Suppressor macrophage treated with lipopolysaccharide for 4 hours (primary cell): ENCODE measurements around the gene PSPH.
"Not testable (repeated sequence)": the region's sequence is repeated elsewhere in the genome, so short reads cannot be mapped to it uniquely, and the experiment has no call there.

Experiments used
- DNase-seq: peaks from one replicate; pipeline ENCODE4 v3.0.0-alpha.2; 2020

PSPH gene

GRCh38 chr7:56051339-56052191 is at the start of gene PSPH, which contains the start of gene CCT6A:
Gene PSPH (minus strand): TSS chr7:56051444. CDS start chr7:56021212, 30,232 bp downstream.
Gene CCT6A (plus strand): TSS chr7:56051765. CDS start chr7:56051849, 84 bp downstream.
- peak; percentile 98 for DNase-seq

DNA sequence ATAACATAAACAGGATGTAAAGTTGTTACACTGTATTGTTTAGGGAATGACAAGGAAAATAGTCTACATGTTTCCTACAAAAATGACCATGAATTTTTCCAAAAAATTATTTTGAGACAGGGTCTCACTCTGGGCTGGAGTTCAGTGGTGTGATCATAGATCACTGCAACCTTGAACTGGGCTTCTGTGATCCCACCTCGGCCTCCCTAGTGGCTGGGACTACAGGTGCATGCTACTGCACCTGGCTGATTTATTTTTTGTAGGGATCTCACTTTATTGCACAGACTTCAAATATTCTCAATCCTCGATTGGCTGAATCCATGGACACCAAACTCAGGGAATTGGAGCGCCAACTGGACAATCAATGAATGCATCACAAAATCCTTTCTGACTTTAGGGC is 48.4 kb upstream of the PSPH start:
- no peak for DNase-seq

GRCh38 chr7:56098187-56099008 is 47.2 kb upstream of the PSPH start:
- not testable (repeated sequence) for DNase-seq

DNA sequence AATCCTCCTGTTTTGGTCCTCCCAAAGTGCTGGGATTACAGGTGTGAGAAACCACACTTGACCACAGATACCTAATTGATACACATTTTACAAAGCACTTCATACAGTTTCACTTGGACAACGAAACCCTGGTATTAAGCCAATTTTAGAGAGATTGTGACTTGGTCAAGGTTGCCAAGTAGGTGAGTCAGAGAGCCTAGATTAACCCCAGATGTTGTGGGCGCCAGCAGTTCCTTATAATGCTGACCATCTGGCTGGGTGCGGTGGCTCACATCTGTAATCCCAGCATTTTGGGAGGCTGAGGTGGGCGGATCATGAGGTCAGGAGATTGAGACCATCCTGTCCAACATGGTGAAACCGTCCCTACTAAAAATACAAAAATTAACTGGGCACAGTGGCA is 46.5 kb upstream of the PSPH start:
- peak; percentile 16 for DNase-seq

DNA sequence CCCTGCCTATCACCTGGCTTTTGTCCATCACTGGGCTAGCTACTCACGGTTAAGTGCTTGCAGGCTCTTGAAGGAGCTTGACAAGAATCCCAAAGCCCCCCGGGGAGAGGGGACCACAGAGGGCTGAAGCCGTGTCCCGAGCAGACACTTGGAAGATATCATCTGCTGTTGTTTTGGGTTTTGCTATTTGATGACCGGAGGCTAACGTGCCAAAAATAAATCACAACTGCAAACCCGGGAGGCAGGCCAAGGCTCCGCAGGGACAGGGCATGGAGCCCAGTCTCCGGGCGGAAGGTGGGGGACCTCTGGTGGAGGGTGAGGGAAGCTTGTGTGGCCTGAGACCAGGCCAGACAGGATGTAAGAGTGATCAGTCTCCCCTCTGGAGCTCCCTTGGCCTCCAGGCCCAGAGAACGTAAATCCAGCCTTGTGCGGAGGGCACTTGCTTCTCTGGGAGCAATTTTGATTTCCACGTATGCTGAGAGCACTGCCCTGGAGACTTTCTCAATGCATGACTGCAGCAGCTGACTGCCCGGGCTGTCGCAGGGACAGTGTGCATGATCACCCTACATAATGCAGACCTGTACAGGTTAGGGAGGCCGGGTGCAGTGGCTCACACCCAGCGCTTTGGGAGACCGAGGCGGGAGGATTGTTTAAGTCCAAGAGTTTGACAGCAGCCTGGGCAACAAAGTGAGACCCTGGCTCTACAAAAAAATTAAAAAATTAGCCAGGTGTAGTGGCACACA is 41.7 kb upstream of the PSPH start, which contains the start of gene PHKG1:
Gene PHKG1, minus strand, starts transcription at position 164 of the 743 bp plus-strand sequence. CDS start 4,011 bp downstream, outside the sequence.
- DNase-seq: no peak

- not testable (repeated sequence) for DNase-seq
Measured at GRCh38 chr7:56092388-56092787, 41.1 kb upstream of the PSPH start.

- no peak for DNase-seq
Measured at GRCh38 chr7:56091591-56091990, 40.3 kb upstream of the PSPH start.

GRCh38 chr7:56087445-56087844 is 36.2 kb upstream of the PSPH start:
- DNase-seq: no peak

DNA sequence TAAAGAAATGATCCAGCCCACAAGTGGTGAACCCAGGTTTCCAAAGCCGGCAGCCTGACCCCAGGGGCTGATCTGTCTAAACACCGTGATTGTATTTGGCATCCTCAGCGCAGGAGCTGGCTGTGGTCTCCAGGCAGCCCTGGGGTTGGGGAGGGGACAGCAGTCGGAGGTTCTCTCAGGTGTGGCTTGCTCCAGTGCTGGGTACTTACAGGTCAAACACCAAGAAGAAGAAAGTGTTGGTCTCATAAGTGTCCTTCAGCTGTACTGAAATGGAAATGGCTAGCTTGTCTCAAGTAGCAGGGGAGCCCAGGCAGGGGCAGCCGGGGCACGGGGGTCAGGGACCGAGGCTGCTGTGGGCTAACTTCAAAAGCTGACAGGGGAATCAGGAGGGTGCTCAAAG is 35.5 kb upstream of the PSPH start:
- no peak for DNase-seq

DNA sequence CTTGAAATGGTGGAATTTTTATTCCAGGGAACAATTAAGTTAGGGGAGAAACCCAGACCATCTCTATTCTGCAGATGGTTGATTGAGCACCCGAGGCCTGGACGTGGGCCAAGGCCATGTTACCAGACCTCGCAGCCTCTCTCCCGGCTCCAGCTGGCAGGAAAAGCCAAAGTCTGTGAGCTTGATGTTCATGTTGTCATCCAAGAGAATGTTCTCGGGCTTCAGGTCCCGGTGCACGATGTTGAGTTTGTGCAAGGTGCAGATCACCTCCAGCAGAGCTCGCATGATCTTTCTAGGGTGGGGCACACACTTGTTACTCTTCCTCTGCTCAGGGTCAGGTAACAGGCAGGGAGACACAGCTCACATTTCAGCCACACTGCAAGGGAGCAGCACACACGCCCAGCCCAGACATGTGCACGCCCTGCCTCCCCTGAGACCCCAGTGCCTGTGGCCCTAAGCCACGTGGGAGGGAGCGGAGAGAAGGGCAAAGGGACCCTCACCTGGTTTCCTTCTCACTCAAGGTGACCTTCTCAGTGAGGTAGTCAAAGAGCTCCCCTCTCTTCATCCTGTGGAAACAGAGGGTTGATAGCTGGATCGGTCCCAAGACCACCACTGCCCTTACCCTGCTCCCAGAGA is 32.0 kb upstream of the PSPH start:
- no peak for DNase-seq

GRCh38 chr7:56081626-56082340 is 30.5 kb upstream of the PSPH start:
- no peak for DNase-seq

DNA sequence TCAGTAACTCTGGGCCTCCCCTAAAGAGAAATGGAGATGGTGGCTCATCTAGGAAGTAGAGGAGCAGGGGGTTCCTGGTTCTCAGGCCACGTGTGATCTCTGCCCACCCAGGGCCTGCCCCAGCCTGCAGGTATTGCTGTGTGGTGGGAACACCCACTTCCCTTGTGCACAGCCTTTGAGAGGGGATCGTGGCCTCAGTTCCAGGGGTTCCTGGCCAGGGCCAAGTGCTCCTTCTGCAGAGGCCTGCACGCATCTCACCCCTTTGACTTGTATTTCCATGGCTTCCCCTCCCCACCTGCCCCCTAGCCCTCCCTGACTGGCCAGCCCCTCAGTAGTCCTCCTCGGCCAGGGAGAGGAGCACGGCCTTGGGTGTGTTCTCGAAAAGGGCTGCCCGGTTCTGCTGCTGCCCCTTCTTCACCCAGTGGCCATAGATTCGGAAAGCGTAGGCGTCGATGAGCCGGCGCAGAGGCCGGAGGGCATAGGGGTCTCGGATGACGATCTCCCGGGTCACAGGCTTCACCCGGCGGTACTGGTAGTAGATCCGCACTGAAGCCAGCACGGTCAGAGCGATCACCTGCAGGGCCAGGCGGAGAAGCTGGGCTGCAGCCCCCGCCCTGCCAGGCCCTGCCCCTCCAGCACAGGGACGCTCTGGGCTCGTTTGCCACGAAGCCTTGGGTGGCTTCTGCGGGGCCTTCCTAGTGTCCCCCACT is 29.6 kb upstream of the PSPH start:
- not testable (repeated sequence) for DNase-seq

GRCh38 chr7:56079450-56080185 is 28.4 kb upstream of the PSPH start:
- no peak for DNase-seq

GRCh38 chr7:56078196-56078595 is 27.0 kb upstream of the PSPH start:
- DNase-seq: no peak

- no peak for DNase-seq
Measured at GRCh38 chr7:56077681-56078080, 26.4 kb upstream of the PSPH start.

- DNase-seq: peak; percentile 88
Measured at GRCh38 chr7:56074371-56074791, 23.1 kb upstream of the PSPH start.

GRCh38 chr7:56066376-56066775 is 15.1 kb upstream of the PSPH start:
- DNase-seq: not testable (repeated sequence)

- peak; percentile 97 for DNase-seq
Measured at GRCh38 chr7:56063882-56064625, 12.8 kb upstream of the PSPH start, which contains the start of gene SUMF2. Gene SUMF2 (plus strand): TSS chr7:56064286. CDS start chr7:56064312, 26 bp downstream.

- no peak for DNase-seq
Measured at GRCh38 chr7:56063500-56063881, 12.2 kb upstream of the PSPH start.
